ENCODE data around the gene RAB5B.
"Not testable (repeated sequence)": the region's sequence is repeated elsewhere in the genome, so short reads cannot be mapped to it uniquely, and the experiment has no call there.

DNA sequence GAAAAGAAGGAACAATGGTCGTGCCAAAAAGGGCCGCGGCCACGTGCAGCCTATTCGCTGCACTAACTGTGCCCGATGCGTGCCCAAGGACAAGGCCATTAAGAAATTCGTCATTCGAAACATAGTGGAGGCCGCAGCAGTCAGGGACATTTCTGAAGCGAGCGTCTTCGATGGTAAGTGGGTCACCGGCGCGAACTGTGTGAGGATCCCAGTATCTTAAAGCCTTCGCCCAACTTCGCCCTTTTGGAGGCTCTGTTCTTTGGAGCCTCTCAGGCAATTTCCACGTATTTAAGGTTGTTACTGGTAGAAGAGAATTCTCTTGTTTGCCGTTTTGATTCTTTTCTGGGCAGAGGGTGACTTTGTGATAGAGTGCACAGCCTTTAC lies 68.5 kb downstream of the RAB5B start:
- TF ChIP-seq, protein P1, sequence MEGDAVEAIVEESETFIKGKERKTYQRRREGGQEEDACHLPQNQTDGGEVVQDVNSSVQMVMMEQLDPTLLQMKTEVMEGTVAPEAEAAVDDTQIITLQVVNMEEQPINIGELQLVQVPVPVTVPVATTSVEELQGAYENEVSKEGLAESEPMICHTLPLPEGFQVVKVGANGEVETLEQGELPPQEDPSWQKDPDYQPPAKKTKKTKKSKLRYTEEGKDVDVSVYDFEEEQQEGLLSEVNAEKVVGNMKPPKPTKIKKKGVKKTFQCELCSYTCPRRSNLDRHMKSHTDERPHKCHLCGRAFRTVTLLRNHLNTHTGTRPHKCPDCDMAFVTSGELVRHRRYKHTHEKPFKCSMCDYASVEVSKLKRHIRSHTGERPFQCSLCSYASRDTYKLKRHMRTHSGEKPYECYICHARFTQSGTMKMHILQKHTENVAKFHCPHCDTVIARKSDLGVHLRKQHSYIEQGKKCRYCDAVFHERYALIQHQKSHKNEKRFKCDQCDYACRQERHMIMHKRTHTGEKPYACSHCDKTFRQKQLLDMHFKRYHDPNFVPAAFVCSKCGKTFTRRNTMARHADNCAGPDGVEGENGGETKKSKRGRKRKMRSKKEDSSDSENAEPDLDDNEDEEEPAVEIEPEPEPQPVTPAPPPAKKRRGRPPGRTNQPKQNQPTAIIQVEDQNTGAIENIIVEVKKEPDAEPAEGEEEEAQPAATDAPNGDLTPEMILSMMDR (IDR thresholded peaks at IDR 0.05; ENCODE audit: extremely low read depth in 1 of 2, insufficient read depth in 1 of 2, low read depth in 1 of 2, low read length in 2 of 2), result not testable (repeated sequence)
- not testable (repeated sequence) for TF ChIP-seq POLR2AphosphoS5 (IDR thresholded peaks at IDR 0.05; ENCODE audit: insufficient read depth, low read depth, low read length); POLR2A (IDR thresholded peaks at IDR 0.05; ENCODE audit: low read depth, low read length); MYC (IDR thresholded peaks at IDR 0.05; ENCODE audit: low read depth, low read length); JUN (IDR thresholded peaks at IDR 0.05; ENCODE audit: borderline replicate concordance, insufficient read depth, insufficient read length, low read depth); FOS (IDR thresholded peaks at IDR 0.05; ENCODE audit: borderline replicate concordance, insufficient read depth, low read length)
- TF ChIP-seq, protein P2, sequence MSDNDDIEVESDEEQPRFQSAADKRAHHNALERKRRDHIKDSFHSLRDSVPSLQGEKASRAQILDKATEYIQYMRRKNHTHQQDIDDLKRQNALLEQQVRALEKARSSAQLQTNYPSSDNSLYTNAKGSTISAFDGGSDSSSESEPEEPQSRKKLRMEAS (IDR thresholded peaks at IDR 0.05; ENCODE audit: insufficient read depth, insufficient read length), result not testable (repeated sequence)

Measured in endothelial cell of umbilical vein (primary cell).